ACC112 (cell line): ENCODE results near the gene CHRNB4.

Source experiments
- H2AFZ ChIP-seq: fragments of 200-600 bp; sonication (generic); one replicate; pipeline ENCODE4 v1.6.0; 2017; ENCODE audit warnings: antibody characterized with exemption, low read length; ENCODE audit not compliant: unreplicated experiment
- H3K27ac ChIP-seq: fragments of 200-600 bp; sonication (generic); 2 replicates; pipeline ENCODE4 v1.5.1; 2014; ENCODE audit warnings: low read depth, mild to moderate bottlenecking, antibody characterized with exemption, low read length, moderate library complexity
- H3K27me3 ChIP-seq: fragments of 200-600 bp; sonication (generic); 2 replicates; pipeline ENCODE4 v1.6.1; 2014; ENCODE audit warnings: mild to moderate bottlenecking, antibody characterized with exemption, low read length, moderate library complexity, mixed read lengths; ENCODE audit not compliant: insufficient read depth
- H3K36me3 ChIP-seq: fragments of 200-600 bp; sonication (generic); 2 replicates; pipeline ENCODE4 v1.6.1; 2016; ENCODE audit warnings: mild to moderate bottlenecking, antibody characterized with exemption, low read length, moderate library complexity, mixed read lengths; ENCODE audit not compliant: insufficient read depth
- H3K4me1 ChIP-seq: fragments of 200-600 bp; sonication (generic); one replicate; pipeline ENCODE4 v1.6.1; 2016; ENCODE audit warnings: low read length, mixed read lengths; ENCODE audit not compliant: insufficient read depth, unreplicated experiment, control insufficient read depth
- H3K4me3 ChIP-seq: fragments of 200-600 bp; sonication (generic); 2 replicates; pipeline ENCODE4 v1.5.1; 2014; ENCODE audit warnings: mild to moderate bottlenecking, low read depth, low read length
- H3K79me2 ChIP-seq: fragments of 200-600 bp; sonication (generic); one replicate; pipeline ENCODE4 v1.6.0; 2016; ENCODE audit warnings: low read length; ENCODE audit not compliant: control insufficient read depth, unreplicated experiment, insufficient read depth

CHRNB4 gene

GRCh38 chr15:78621810-78622402 is 19.1 kb downstream of the CHRNB4 start:
- Histone ChIP-seq H3K4me3 (no peak overlapping the region), H3K4me1 (peaks cover 14% of the 10 kb centered on the region), H3K27me3 (peaks cover 66% of the 10 kb centered on the region), H3K27ac (no peak overlapping the region), H2AFZ (no peak overlapping the region), H3K36me3 (no peaks in the 10 kb centered on the region), H3K79me2 (no peaks in the 10 kb centered on the region)

GRCh38 chr15:78620527-78621421 is 20.2 kb downstream of the CHRNB4 start, which contains the start of gene CHRNA3:
Gene CHRNA3, minus strand, starts transcription at chr15:78620996. Its CDS starts 202 bp downstream, at chr15:78620794.
- H2AFZ ChIP-seq: no peak within 1 kb of the TSS

GRCh38 chr15:78620021-78620526 is 20.9 kb downstream of the CHRNB4 start:
- H3K79me2 ChIP-seq: no peaks in the 10 kb centered on the region
- H3K27ac ChIP-seq: no peak overlapping the region
- peaks cover 14% of the 10 kb centered on the region for H3K4me1 ChIP-seq
- H2AFZ ChIP-seq: no peak overlapping the region
- peaks cover 53% of the 10 kb centered on the region for H3K27me3 ChIP-seq
- H3K36me3 ChIP-seq: no peaks in the 10 kb centered on the region
- H3K4me3 ChIP-seq: peak overlapping the region; percentile 66

More at GRCh38 chr15:78620527-78621421, 20.2 kb downstream of the CHRNB4 start, which contains the start of gene CHRNA3:
- Histone ChIP-seq H3K27ac (no peak within 1 kb of the TSS), H3K4me1 (peaks cover 14% of the 10 kb centered on the region), H3K27me3 (peaks cover 54% of the 10 kb centered on the region), H3K79me2 (no peaks in the 10 kb centered on the region), H3K36me3 (no peaks in the 10 kb centered on the region), H3K4me3 (peak within 1 kb of the TSS; percentile 66)

- Histone ChIP-seq H3K4me1 (peaks cover 14% of the 10 kb centered on the region), H2AFZ (no peak overlapping the region), H3K27me3 (peaks cover 53% of the 10 kb centered on the region), H3K4me3 (peak overlapping the region; percentile 66; the same call in 1 of the 2 replicates), H3K27ac (no peak overlapping the region), H3K79me2 (no peaks in the 10 kb centered on the region), H3K36me3 (no peaks in the 10 kb centered on the region)
Observed at GRCh38 chr15:78619022-78619950, 21.7 kb downstream of the CHRNB4 start.

DNA sequence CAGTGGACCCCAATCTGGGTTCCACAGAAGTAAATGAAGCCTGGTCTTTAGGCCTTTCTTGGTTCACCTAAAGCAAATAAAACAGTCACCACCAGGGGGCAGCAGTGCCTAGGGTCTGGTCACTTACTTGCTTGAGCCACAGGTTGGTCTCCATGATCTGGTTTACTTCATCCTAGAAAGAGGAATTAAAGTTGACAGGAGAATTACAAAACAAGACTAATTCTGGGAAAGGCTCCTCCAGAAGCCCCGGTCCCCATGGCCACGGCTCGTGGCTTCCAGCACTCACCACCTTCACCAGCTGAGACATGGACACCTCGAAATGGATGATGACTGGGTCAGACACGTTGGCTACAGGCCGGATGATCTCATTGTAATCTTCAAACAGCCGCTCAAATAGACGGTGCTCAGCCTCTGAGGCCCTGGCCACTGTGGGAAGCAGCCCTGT is 22.5 kb downstream of the CHRNB4 start:
- no peaks in the 10 kb centered on the region for H3K79me2 ChIP-seq
- no peaks in the 10 kb centered on the region for H3K36me3 ChIP-seq
- no peak overlapping the region for H2AFZ ChIP-seq
- peaks cover 14% of the 10 kb centered on the region for H3K4me1 ChIP-seq
- H3K4me3 ChIP-seq: peak overlapping the region; percentile 56
- H3K27me3 ChIP-seq: peaks cover 47% of the 10 kb centered on the region
- no peak overlapping the region for H3K27ac ChIP-seq

DNA sequence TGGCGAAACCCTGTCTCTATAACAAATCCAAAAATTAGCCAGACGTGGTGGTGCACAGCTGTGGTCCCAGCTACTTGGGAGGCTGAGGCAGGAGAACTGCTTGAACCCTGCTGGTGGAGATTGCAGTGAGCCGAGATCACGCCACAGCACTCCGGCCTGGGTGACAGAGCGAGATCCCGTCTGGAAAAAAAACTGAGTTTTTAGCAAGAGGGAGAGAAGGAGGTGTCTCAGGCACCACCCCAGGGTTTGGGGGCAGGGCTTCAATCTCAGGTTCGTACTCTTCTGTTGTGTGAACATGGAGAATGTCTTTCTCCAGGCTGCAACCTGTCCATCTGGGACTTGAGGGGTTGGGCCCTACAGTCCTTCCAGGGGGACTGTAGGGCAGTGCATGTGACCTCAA is 22.9 kb downstream of the CHRNB4 start:
- Histone ChIP-seq H3K4me3 (no peak overlapping the region), H3K27ac (no peak overlapping the region), H3K36me3 (no peaks in the 10 kb centered on the region), H3K79me2 (no peaks in the 10 kb centered on the region), H2AFZ (no peak overlapping the region), H3K4me1 (peaks cover 14% of the 10 kb centered on the region), H3K27me3 (peaks cover 43% of the 10 kb centered on the region)

- no peaks in the 10 kb centered on the region for H3K36me3 ChIP-seq
- H2AFZ ChIP-seq: no peak overlapping the region
- H3K4me3 ChIP-seq: no peak overlapping the region
- peaks cover 37% of the 10 kb centered on the region for H3K27me3 ChIP-seq
- peaks cover 14% of the 10 kb centered on the region for H3K4me1 ChIP-seq
- H3K79me2 ChIP-seq: no peaks in the 10 kb centered on the region
- no peak overlapping the region for H3K27ac ChIP-seq
Observed at GRCh38 chr15:78617516-78617915, 23.5 kb downstream of the CHRNB4 start.

- Histone ChIP-seq H3K4me1 (peaks cover 14% of the 10 kb centered on the region), H3K4me3 (no peak overlapping the region), H3K27me3 (peaks cover 33% of the 10 kb centered on the region), H2AFZ (no peak overlapping the region), H3K79me2 (no peaks in the 10 kb centered on the region), H3K27ac (no peak overlapping the region), H3K36me3 (no peaks in the 10 kb centered on the region)
Observed at GRCh38 chr15:78617076-78617475, 23.9 kb downstream of the CHRNB4 start.

DNA sequence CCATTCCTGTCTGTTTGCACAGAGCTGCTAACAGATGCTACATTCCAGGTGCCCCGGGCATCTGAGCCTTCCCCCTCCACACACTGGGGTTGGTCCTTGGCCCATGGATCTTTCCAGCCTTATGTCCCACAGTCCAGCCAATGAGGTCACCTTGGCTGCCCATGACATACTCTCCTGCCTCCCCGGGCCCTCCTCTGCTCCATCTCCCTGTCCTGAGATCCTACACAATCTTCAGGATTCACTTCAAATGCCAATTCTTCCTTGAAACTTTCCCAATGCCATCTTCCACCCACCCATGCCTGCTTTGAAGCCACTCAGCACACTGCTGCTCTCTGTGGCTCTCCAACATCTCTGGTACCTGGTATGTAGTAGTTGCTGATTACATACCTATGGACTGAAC is 24.5 kb downstream of the CHRNB4 start:
- Histone ChIP-seq H2AFZ (no peak overlapping the region), H3K36me3 (no peaks in the 10 kb centered on the region), H3K4me1 (peaks cover 14% of the 10 kb centered on the region), H3K27me3 (peaks cover 27% of the 10 kb centered on the region), H3K27ac (no peak overlapping the region), H3K4me3 (no peak overlapping the region), H3K79me2 (no peaks in the 10 kb centered on the region)

GRCh38 chr15:78615151-78615589 is 25.8 kb downstream of the CHRNB4 start:
- Histone ChIP-seq H3K4me1 (peaks cover 14% of the 10 kb centered on the region), H3K36me3 (no peaks in the 10 kb centered on the region), H3K79me2 (no peaks in the 10 kb centered on the region), H3K27me3 (peaks cover 14% of the 10 kb centered on the region), H3K4me3 (no peak overlapping the region), H2AFZ (no peak overlapping the region), H3K27ac (no peak overlapping the region)
